ENCODE measurements around the gene TACR2.

Gene TACR2

DNA sequence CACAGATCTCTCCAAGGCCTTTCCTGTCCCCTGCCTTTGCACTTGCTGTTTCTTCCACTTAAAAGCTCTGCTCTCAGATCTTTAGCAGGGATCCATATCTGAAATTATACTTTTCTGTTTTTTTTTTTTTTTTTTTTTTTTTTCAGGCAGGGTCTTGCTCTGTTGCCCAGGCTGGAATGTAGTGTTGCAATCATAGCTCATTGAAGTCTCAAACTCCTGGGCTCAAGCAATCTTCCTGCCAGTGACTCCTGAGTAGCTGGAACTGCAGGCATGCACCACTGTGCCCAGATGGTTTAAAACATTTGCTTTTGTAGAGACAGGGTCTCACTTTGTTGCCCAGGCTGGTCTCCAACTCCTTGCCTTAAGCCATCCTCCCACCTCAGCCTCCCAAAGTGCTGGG lies 29.5 kb upstream of the TACR2 start:
- TF ChIP-seq, protein P1, sequence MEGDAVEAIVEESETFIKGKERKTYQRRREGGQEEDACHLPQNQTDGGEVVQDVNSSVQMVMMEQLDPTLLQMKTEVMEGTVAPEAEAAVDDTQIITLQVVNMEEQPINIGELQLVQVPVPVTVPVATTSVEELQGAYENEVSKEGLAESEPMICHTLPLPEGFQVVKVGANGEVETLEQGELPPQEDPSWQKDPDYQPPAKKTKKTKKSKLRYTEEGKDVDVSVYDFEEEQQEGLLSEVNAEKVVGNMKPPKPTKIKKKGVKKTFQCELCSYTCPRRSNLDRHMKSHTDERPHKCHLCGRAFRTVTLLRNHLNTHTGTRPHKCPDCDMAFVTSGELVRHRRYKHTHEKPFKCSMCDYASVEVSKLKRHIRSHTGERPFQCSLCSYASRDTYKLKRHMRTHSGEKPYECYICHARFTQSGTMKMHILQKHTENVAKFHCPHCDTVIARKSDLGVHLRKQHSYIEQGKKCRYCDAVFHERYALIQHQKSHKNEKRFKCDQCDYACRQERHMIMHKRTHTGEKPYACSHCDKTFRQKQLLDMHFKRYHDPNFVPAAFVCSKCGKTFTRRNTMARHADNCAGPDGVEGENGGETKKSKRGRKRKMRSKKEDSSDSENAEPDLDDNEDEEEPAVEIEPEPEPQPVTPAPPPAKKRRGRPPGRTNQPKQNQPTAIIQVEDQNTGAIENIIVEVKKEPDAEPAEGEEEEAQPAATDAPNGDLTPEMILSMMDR (conservative IDR thresholded peaks at IDR 0.05; ENCODE audit: low read depth, low read length): no peak
- no peak overlapping the region for H3K4me2 ChIP-seq
- H4K20me1 ChIP-seq (ENCODE audit: insufficient read depth): no peaks in the 10 kb centered on the region
- H3K4me3 ChIP-seq (IDR thresholded peaks at IDR 0.05; ENCODE audit: insufficient read depth, low read depth, low read length): no peak overlapping the region
- H3K36me3 ChIP-seq (ENCODE audit: insufficient read depth): no peaks in the 10 kb centered on the region
- H3K9ac ChIP-seq: no peak overlapping the region
- no peaks in the 10 kb centered on the region for H3K27me3 ChIP-seq (ENCODE audit: insufficient read depth, low read depth)
- no peaks in the 10 kb centered on the region for H3K79me2 ChIP-seq (ENCODE audit: insufficient read depth, low read depth)
- no peak overlapping the region for H3K27ac ChIP-seq
- no peak overlapping the region for H2AFZ ChIP-seq (ENCODE audit: low read depth)
- H3K4me1 ChIP-seq (ENCODE audit: low read depth, poor library complexity, severe bottlenecking): no peaks in the 10 kb centered on the region

DNA sequence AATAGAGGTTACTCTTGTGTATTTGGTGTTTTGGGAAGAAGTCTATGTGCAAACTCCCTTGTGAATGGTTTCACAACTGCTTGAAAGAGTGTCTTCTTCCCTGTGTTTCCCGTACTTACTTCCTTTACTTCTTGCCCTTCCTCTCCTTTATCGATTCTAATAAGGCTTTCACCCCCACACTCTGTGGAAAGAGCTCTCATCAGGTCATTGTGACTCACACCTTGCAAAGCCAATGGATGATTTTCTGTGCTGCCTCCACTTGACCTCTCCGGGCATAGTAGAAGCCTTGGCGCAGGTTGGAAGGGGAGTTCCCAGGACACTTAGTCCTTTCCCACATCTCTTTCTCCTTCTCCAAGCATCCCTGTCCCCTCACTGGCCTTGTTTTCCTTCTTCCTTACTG lies 28.3 kb upstream of the TACR2 start:
- H4K20me1 ChIP-seq (ENCODE audit: insufficient read depth): no peaks in the 10 kb centered on the region
- no peak overlapping the region for H3K4me3 ChIP-seq (IDR thresholded peaks at IDR 0.05; ENCODE audit: insufficient read depth, low read depth, low read length)
- H3K36me3 ChIP-seq (ENCODE audit: insufficient read depth): no peaks in the 10 kb centered on the region
- no peak overlapping the region for H3K27ac ChIP-seq
- TF ChIP-seq, protein P1 (conservative IDR thresholded peaks at IDR 0.05; ENCODE audit: low read depth, low read length): no peak
- H3K79me2 ChIP-seq (ENCODE audit: insufficient read depth, low read depth): no peaks in the 10 kb centered on the region
- H2AFZ ChIP-seq (ENCODE audit: low read depth): no peak overlapping the region
- H3K27me3 ChIP-seq (ENCODE audit: insufficient read depth, low read depth): no peaks in the 10 kb centered on the region
- H3K9ac ChIP-seq: no peak overlapping the region
- no peak overlapping the region for H3K4me2 ChIP-seq
- H3K4me1 ChIP-seq (ENCODE audit: low read depth, poor library complexity, severe bottlenecking): no peaks in the 10 kb centered on the region

DNA sequence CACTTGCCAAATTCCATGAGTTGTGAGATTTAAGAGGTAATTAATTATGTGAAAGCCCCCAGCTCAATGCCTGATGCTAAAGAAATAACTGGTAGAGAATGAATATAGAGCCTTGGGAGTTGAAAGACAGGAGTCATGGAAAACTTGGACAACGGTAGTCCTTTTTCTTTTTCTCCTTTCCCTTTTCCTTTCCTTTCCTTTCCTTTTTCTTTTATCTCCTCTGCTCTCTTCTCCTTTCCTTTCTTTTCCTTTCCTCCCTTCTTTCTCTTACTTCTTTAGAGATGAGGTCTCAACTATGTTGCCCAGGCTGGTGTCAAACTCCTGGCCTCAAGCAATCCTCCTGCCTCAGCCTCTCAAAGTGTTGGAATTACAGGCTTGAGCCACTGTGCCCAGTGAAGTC lies 26.6 kb upstream of the TACR2 start:
- no peak overlapping the region for H3K4me3 ChIP-seq (IDR thresholded peaks at IDR 0.05; ENCODE audit: insufficient read depth, low read depth, low read length)
- no peaks in the 10 kb centered on the region for H3K36me3 ChIP-seq (ENCODE audit: insufficient read depth)
- H3K9ac ChIP-seq: no peak overlapping the region
- no peaks in the 10 kb centered on the region for H3K79me2 ChIP-seq (ENCODE audit: insufficient read depth, low read depth)
- no peaks in the 10 kb centered on the region for H3K27me3 ChIP-seq (ENCODE audit: insufficient read depth, low read depth)
- no peaks in the 10 kb centered on the region for H3K4me1 ChIP-seq (ENCODE audit: low read depth, poor library complexity, severe bottlenecking)
- no peak overlapping the region for H2AFZ ChIP-seq (ENCODE audit: low read depth)
- TF ChIP-seq, protein P1 (conservative IDR thresholded peaks at IDR 0.05; ENCODE audit: low read depth, low read length): no peak
- H3K4me2 ChIP-seq: no peak overlapping the region
- no peak overlapping the region for H3K27ac ChIP-seq
- no peaks in the 10 kb centered on the region for H4K20me1 ChIP-seq (ENCODE audit: insufficient read depth)

DNA sequence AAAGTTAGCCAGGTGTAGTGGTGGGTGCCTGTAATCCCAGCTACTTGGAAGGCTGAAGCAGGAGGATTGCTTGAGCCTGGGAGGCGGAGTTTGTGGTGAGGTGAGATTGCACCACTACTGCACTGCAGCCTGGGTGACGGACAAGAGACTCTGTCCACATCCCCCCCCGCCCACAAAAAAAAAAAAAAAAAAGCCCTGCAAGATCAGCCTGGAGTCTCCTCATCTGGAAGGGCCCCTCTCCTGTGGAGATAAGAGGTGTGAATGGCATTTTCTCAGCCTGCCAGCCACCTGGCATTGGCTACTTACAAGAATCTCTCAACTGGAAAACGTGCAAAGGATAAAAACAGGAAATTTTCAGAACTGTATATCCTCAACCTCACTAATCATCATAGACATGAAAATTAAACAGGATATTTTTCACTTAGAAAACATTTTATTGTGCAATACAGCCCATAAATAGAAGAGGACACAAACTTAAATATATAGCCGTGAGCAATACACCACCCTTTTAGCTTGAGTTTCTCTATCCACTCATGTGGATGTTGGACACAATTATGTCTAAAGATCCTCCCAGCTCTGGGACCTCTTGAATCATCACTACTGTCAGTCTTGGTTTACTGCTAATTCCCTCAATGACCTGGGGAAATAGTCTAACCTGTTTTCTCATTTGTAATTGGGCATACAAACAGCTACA lies 23.2 kb upstream of the TACR2 start:
- Histone ChIP-seq H3K27ac (no peak overlapping the region), H3K36me3 (ENCODE audit: insufficient read depth) (no peaks in the 10 kb centered on the region), H3K27me3 (ENCODE audit: insufficient read depth, low read depth) (0 out of 2 replicates have a peak, but pooled peaks cover 4% of the 10 kb centered on the region), H3K4me3 (IDR thresholded peaks at IDR 0.05; ENCODE audit: insufficient read depth, low read depth, low read length) (no peak overlapping the region), H4K20me1 (ENCODE audit: insufficient read depth) (no peaks in the 10 kb centered on the region), H3K4me1 (ENCODE audit: low read depth, poor library complexity, severe bottlenecking) (no peaks in the 10 kb centered on the region), H3K79me2 (ENCODE audit: insufficient read depth, low read depth) (no peaks in the 10 kb centered on the region), H3K9ac (no peak overlapping the region), H3K4me2 (no peak overlapping the region), H2AFZ (ENCODE audit: low read depth) (no peak overlapping the region)
- TF ChIP-seq, protein P1 (conservative IDR thresholded peaks at IDR 0.05; ENCODE audit: low read depth, low read length): no peak

Measured in KMS-11 (cell line).